GM18907 (cell line): Measurements from ENCODE around the gene ST8SIA6.
"Not testable (repeated sequence)": the region's sequence is repeated elsewhere in the genome, so short reads cannot be mapped to it uniquely, and the experiment has no call there.

Experiments used
- ATAC-seq: cut with Tn5 transposase; IDR thresholded peaks from one replicate; pipeline ENCODE4 v1.9.1; 2021; ENCODE audit warnings: mild to moderate bottlenecking, moderate library complexity; ENCODE audit not compliant: unreplicated experiment

ST8SIA6 gene, protein sequence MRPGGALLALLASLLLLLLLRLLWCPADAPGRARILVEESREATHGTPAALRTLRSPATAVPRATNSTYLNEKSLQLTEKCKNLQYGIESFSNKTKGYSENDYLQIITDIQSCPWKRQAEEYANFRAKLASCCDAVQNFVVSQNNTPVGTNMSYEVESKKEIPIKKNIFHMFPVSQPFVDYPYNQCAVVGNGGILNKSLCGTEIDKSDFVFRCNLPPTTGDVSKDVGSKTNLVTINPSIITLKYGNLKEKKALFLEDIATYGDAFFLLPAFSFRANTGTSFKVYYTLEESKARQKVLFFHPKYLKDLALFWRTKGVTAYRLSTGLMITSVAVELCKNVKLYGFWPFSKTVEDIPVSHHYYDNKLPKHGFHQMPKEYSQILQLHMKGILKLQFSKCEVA

DNA sequence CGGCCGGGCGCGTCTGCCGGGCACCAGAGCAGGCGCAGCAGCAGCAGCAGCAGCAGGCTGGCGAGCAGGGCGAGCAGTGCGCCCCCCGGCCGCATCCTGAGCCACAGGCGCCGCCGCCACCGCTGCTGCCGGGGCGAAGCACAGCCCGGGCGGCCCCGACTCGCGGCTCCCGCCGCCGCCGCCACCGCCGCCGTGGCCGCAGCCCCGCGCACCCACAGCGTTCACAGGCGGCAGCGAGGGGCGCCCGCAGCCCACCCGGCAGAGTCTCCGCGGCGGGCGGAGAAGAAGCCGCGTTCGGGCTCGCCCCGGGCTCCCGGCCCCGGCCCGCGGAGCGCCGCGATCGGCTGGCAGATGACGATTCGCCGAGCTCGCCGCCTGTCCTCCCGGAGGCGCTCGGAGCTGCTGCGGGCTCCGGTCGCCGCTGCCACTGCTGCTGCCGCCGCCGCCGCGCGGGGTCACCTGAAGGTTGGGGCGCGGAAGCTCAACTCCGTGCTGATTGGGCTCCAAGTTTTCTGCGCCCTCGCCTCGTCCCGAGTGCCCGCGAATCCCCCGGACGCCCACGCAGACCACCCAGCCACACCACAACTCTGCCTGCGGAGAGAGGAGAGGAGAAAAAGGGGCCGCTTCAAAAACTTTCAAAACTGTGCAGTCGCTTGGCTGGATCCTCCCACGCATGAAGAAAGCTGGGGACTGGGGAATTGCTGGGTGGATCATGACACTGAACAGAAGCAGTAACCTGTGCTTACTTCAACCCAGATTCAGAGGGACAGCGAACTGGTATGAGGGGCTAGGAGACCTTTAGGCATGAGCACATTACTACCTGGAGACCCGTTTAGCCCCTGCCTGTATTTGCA lies at the start of gene ST8SIA6:
Gene ST8SIA6, minus strand, starts transcription at position 435 of the 854 bp plus-strand sequence. Its CDS starts 340 bp downstream, at position 95.
- ATAC-seq: peak; percentile 70

DNA sequence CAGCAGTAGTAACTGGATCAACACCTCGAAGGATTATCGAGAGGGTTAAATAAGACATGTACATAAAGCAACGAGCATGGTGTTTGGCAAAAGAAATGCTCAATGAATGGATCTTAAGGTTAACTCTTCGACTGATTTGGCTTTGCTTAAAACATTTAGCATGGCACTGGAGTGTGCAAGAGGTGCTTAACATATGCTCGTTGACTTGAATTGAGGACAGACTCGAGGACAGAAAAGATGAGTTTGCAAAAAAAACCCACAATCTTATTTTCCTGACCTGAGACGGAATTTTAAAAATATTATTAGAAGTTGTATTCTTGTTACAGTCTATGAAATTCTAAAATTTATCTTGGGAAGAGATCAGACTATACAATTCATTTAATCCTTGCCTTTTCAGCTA lies 49.4 kb upstream of the ST8SIA6 start:
- no peak for ATAC-seq

DNA sequence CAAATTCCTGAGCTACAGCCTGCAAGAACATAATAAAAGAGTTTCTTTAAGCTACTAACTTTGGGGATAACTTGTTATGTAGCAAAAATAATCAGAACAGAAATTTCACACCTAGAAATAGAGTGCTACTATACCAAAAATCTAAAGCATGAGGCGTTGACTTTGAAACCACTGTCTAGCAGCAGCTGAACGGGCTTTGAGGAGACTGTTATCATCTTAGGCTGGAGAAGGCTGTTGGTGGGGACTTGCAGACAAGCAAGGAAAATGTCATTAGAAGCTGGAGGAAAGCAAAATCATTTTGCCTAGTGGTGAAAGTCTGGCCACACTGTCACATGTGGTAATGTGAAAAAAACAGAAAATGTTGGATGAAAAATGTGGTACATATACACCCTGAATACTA lies 48.4 kb upstream of the ST8SIA6 start:
- no peak for ATAC-seq

DNA sequence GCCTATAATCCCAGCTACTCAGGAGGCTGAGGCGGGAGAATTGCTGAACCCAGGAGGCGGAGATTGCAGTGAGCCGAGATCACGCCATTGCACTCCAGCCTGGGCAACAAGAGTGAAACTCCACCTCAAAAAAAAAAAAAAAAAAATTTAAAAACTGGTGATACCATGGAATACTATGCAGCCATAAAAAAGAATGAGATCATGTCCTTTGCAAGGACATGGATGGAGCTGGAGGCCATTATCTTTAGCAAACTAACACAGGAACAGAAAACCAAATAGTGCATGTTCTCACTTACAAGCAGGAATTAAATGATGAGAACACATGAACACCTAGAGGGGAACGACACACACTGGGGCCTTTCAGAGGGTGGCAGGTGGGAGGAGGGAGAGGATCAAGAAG lies 44.6 kb upstream of the ST8SIA6 start:
- ATAC-seq: not testable (repeated sequence)

DNA sequence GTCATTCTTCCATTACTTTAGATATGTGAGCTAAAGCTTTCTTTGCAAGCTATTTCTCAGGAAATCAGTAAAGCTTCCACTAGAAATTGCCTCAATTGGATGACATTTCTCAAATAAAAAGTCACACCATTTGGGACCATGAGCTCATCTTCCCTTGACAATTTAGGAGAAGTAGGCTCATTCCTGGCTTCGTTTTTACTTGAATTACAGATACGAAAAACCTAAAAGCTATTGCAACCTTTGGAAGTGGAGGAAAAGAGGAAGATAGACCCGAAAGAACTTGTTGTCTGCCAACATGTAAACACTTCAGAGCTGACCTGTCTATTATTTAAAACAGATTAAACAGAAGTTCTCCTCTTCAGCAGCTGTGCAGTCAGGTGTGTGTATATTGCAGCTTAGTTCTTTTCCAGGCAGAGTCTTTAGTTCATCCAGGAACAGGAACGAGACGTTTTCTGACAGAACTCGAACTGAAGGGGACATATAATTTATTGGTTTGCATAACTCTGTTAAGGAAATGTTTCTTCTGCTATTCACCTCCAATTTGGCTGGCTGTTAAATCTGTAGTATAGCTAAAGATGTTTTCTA lies 43.1 kb upstream of the ST8SIA6 start:
- no peak for ATAC-seq

DNA sequence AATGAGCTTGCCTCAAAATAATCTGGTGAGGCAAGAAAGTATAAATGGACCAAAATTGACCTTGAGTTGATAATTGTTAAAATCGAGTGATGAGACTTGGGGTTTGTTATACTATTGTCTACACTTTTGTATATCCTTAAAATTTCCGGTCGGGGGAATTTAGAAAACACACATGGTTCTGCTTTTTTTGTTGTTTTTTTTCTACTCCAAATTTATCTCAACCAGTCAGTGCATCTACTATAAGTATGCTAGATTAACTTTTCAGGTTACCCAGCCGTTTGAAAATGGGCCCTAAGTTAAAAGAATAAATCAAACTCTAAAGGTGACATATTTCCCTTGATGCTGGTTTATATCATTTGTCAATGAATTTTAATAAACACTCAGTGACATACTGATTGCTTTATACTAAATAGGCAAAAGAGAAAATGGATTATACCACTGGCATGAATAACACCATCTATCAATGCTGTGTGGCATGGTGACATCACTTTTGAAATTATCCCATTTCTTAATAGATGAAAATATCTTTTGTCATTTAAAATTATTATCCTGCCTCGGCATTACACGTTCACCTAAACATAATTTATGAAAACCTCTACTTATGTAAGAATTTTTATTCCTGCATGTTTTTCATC lies 40.3 kb upstream of the ST8SIA6 start:
- ATAC-seq: no peak

DNA sequence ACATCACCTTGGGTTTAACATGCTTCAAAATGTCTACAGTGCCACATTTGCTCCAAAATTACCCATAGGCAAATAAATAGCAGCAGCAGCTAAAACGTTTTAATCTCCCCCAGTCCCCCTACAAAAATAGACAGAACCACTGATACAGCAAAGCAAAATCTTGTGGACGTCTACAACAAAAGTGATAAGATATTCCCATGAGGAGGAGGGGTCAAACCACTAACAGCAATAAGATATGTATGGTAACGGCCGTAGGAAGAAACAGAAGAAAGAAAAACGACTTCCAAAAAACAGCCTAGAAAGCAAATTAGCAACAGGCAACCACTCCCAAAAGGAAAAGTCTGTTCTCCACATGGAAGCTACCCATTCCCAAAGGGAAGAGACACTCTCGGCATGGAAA lies 34.5 kb upstream of the ST8SIA6 start:
- ATAC-seq: no peak

DNA sequence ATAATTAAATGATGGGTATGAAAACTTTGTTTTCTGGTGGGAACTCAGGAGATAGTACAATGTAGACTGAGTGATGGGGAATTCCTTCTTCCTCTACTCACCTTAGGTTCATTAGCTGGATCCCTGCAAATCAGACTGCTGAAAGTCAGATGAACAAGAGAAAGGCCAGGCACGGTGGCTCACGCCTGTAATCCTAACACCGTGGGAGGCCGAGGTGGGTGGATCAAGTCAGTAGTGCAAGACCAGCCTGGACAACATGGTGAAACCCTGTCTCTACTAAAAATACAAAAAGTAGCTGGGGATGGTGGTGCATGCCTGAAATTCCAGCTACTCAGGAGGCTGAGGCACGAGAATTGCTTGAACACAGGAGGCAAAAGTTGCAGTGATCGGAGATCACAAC lies 28.7 kb upstream of the ST8SIA6 start:
- ATAC-seq: no peak

DNA sequence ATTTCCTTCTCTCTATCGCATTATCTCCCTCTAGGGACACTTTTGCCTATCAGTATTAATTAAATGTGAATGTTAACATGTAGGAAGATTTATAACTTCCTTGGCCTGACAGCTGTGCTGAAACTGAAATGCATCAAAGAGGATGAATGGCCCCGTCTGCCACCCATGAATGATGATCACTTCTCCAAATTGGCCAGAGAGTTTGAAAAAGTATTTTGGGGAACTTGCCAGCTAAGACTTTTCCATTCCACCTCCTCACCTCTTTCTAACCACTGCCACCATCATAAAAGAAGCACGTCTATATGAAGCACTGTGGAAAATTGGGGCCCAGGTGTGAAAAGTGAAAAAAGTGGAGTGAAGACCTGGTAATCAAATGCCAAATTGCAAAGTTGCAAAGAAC lies 25.4 kb upstream of the ST8SIA6 start:
- ATAC-seq: no peak

DNA sequence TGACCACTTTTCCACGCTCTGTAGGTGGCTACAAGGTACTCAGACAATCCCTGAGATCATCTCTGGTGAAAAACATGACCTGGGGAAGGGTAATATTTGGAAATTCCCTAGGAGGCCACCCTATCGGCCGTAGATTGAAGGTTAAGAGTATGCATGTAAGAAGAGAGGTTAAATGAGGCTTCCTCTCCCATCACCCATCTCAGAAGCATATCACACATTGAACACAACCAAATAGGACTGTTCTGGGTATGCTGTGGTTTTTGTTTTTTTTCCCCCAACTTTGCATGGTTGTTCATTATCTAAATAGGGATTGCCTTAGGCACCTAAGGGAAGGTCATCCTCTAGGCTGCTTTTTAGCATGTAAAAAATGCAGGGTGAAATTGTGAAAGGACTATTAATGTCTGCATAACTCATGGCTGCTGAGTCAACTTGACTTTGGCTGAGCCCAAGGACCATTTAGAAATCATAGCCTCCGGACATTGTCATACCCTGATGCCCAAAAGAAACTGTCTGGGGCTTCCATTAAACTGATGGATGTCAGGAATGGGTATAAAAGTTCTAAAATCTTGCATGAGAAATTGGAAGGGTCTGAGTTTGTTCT lies 24.7 kb upstream of the ST8SIA6 start:
- no peak for ATAC-seq

DNA sequence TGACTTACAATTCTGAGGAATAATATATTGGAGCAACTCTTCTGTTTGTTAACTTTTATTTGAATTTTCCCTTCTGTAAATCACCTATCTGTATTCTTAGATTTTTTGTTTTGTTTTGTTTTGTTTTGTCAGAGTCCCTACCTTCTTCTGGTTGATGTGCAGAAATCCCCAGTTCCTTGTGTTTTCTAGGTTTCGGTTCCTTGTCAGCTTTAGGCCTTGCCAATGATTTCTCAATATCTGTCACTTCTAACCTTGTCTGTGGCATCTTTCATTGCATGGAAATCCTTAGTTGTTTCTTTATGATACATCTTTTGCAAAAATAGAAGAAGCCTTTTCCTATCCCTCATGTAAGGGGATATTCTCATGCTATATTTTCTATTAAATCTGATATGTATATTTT lies 21.7 kb upstream of the ST8SIA6 start:
- ATAC-seq: peak; percentile 68

DNA sequence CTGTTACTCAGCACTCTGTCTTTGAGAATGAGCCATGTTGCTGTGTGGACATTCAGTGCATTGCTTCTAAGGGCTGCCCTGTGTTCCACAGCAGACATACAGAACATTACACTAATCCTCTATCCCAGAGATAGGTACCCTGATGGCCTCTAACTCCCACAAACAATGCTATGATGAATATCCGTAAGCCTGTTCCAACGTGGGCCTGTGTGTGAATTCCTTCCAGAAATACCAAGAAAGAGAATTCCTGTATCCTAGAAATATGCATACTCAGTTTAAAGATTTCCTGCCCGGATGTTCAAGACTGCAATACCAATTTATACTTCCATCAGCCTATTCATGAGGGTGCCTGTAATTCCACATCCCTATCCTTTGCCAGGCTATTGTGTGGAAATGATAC lies 21.3 kb upstream of the ST8SIA6 start:
- no peak for ATAC-seq

DNA sequence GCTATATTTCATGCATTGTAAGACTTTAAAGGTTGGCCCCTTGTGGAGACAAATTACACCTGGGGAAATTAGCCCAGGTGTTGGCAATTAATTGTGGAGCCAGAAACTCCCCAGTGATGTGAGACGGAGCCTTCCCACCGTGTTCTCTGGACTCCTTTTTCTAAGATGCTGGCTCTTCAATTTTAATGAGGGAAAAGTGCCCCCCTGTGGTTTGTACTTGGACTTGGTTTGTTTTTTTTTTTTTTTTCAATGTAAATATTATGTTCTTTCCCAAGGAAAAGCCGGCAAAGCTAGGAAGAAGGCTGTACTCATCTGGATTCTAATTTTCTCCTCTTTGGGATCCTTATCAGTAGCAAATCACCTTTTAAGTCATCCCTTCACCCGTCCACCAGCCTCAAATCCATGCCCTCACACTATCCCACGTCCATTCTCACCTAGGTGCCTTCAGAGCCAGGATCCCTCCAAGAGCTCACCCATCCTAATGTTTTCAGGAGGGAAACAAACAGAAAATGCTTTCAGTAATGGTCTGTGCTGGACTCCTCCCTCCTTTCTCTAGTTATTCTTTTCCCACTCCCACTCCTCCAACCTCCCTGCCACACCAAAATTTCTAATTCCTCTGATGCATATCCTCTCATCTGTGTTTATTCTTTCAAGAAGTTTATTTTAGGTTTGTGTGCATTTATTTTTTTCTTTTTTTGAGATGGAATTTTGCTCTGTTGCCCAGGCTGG lies 20.4 kb upstream of the ST8SIA6 start:
- no peak for ATAC-seq

DNA sequence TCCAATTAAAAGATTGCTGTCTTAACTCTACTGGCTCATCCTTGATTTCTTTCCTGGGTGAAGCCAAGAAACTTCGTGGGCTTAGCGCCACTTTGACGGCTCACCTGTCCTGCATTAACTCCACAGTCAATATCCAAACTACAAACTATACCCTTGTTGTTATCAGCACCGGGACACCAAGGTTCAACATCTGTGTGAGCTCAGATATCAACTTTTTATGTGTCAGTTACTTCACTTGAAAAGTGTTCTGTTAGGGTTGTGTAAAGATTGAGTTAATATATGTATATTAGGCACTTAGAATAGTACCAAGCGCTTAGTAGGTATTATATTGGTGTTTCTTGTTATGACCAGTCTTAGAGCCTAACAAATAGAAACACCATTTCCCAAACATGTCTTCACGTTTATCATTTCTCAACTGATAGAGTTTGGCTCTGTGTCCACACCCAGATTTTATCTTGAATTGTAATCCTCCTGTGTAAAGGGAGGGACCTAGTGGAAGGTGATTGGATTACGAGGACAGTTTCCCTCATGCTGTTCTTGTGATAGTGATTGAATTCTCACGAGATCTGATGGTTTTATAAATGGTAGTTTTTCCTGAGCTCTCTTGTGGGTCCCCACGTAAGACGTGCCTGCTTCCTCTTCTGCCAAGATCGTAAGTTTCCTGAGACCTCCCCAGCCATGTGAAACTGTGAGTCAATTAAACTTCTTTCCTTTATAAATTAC lies 19.0 kb upstream of the ST8SIA6 start:
- no peak for ATAC-seq

DNA sequence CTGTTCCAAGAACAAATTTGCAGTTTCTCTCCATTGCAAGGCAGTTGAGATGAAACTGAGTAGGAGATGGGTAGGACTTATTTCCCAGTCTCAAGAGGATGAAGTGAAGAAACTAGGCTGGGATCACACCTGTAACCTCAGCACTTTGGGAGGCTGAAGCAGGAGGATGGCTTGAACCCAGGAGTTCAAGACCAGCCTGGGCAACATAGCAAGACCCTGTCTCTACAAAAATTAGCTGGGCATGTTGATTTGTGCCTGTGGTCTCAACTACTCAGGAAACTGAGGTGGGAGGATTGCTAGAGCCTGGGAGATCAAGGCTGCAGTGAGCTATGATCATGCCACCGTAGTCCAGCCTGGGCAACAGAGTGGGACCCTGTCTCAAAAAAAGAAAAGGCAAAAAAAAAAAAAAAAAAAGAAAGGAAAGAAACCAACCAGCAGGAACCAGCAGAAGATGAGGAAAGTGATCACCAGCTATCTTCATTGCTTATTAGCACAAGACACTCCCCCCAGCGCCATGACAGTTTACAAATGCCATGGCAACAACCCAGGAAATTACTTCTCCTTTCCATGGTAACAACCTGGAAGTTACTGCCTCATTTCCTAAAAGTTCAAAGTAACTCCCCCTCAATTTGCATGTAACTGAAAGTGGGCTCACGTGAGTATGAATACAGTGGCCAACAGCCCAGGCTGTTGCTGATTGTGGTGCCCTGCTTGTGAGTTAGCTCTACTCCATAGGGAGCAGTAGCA lies 18.3 kb upstream of the ST8SIA6 start:
- ATAC-seq: no peak

DNA sequence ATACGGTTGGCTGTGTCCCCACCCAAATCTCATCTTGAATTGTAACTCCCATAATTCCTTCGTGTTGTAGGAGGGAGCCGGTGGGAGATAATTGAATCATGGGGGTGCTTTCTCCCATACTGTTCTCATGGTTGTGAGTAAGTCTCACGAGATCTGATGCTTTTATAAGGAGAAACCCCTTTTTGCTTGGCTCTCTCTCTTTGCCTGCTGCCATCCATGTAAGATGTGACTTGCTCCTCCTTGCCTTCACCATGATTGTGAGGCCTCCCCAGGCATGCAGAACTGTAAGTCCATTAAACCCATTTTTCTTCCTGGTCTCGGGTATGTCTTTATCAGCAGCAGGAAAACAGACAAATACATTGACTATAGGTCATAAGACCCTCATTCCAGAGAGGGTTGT lies 15.9 kb upstream of the ST8SIA6 start:
- ATAC-seq: no peak

DNA sequence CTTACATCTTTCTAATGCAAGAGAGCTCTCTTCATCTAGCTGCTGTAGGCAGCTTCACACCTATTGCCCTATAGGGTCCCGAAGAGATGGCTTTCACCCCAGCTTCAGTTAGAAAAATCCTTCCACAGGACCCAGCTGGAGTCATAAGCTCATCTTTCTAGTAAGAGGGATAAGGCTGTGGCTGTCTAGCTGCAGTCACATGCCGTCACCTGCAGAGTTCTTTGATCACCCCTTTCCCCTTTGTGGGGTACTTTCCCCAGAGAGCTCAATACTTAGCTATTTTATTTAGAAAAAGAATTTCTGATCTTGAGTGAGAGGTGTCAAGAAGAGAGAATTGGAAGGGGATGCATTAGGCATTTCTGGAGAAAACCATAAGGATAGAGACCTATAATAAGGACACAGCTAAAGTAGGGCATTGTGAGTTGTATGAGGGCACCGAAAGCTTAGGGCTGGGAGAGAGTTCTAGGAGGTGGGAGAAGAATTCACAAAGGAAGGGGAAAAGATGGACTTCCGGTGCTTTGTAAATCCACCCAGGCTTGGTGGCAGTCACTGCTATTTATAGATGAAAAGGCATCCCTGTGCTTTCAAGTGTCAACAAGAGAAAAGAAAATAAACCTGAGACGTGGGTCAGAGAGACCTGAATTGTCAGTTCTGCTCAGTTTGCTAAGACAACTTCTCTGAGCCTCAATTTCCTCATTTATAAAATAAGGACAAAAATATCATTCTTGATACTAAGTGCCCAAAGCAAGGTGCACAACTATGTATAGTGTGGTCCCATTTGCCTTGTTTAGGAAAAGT lies 11.1 kb upstream of the ST8SIA6 start:
- no peak for ATAC-seq

DNA sequence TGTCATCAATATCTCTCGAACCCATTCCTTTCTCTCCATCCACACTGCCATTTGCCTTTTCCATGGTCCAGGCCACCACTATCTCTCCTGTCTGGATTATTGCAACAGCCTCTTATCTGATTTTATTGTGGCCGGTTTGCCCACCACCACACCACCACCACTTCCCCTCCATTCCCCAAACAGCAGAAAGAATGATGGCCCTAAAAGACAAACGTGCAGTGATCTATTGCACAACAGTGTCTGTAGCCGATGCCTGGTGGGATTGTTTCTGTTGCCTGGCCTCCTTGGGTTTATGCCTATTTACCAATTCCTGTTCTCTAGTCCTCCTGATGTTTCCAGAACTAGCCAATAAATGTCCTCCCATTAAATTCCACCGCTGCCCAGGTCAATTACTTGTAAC lies 10.2 kb upstream of the ST8SIA6 start:
- ATAC-seq: no peak
